HG02642 (cell line): Measurements from ENCODE around the gene ALOX12B.
A peak's percentile ranks its signal among the peaks of the same experiment; 100 is the strongest.
"Not testable (repeated sequence)": the region's sequence is repeated elsewhere in the genome, so short reads cannot be mapped to it uniquely, and the experiment has no call there.

Experiments
- ATAC-seq: cut with Tn5 transposase; IDR thresholded peaks from one replicate; pipeline ENCODE4 v1.9.1; 2021; ENCODE audit warnings: mild to moderate bottlenecking; ENCODE audit not compliant: unreplicated experiment, poor library complexity

Gene ALOX12B

DNA sequence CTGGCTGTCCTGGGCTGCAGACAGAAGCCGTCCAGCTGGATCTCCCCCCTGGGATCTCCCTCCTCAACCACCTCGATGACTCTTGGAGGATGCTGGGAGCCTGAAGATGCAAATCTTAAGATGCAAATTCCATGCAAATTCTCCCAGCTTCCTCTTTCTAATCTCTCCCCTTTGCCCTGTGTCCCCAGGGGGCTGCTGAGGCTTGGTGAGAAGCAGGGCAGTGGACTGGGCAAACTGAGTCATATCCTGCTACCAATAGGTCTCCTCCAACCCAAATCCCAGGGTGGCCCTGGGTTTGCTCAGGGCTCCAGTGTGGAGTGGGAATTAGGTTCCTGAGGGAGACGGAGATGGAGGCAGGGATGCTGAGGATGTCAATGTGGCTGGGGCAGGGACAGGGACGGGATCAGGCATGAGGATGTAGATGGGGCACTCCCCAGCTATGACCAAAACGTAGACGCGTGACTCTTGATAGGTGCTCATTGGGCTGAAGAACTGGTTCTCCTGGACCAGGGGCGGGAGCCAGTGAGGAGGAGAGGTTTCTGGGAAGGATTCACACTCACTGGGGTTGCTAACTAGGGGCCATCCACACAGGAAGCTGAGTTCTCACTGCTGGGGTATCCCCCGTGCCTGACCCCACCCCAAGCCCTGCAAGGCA lies 3.6 kb upstream of the ALOX12B start:
- ATAC-seq: no peak

GRCh38 chr17:8089728-8090127 lies 2.2 kb upstream of the ALOX12B start:
- ATAC-seq: no peak

GRCh38 chr17:8087952-8088230 lies 375 bp upstream of the ALOX12B start:
- no peak for ATAC-seq

- ATAC-seq: no peak
Observed at GRCh38 chr17:8084250-8084649, 3.3 kb downstream of the ALOX12B start.

GRCh38 chr17:8082292-8082691 lies 5.2 kb downstream of the ALOX12B start:
- ATAC-seq: no peak

DNA sequence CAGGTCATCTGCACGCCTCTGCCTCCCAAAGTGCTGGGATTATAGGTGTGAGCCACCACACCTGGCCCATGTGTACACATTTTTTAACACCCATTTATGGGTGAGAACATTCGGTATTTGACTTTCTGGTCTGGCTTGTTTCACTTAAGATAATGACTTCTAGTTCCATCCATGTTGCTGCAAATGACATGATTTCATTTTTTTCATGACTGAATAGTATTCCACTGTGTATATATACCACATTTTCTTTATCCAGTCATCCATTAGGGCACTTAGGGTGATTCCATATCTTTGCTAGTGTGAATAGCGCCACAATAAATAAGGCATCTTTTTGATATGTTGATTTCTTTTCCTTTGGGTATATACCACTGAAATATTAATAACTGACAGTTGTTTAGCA lies 5.6 kb downstream of the ALOX12B start:
- ATAC-seq: no peak

DNA sequence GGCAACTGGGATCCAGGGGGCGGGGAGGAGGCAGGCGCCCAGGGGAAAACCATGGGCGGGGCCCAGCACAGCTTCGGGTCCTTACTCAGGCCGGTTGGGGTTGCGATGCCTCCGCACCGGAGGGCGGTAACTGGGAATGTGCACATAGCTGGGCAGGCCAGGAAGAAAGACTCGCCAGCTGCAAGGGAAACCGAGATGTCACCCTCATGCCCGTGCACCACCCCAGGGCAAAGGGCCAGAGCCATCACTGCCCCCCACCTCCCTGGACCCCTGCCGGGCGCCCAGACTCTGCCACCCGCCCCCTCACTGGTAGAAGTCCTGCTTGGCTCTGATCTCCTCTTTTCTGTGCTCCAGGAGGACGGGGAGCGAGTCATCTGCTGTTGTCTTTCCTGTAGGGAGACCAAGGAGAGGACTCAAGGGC lies 6.7 kb downstream of the ALOX12B start:
- ATAC-seq: no peak

GRCh38 chr17:8080208-8080798 lies 7.2 kb downstream of the ALOX12B start:
- ATAC-seq: no peak

DNA sequence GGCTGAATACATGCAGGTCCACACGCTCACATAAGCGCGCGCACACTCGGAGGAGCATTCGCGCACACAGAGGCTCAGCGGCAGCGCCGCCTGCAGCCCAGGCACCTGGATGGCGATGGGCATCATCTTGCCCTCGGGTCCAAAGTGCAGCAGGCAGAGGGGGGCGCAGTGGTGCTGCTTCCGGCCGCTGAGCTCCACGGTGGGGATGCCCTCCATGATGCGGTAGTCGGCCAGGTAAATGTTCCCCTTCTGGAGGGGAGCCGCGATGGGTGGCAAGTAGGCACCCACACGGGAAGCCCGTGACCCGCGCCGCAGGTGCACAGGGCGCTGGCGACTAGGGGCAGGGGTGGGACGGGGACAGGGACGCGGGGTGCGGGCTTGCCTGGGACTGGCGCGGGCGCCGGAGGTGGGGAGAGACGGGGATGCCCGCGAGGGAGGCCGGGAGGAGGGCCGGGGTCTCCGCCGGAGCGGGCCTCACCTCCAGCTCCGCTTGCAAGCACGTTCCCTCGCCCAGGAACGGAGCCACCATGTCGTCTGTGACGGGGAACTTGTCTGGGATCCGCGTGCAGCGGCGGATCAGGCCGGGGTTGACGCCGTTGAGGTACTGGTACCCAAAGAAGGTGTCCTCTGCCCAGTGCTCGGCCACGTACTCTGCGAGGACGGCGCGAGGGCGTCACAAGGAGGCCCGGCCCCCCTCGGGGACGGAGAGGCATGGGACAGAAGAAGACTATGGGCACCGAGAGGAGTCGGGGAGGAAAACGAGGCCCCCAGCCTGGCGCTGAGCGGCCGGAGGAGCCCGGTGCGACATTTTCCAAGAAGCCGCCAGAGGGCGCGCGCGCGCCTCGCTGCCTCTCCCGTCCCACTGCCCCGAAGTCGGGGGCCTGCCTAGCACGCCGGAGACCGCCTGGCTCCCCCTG lies 8.0 kb downstream of the ALOX12B start:
- ATAC-seq: peak; percentile 74

DNA sequence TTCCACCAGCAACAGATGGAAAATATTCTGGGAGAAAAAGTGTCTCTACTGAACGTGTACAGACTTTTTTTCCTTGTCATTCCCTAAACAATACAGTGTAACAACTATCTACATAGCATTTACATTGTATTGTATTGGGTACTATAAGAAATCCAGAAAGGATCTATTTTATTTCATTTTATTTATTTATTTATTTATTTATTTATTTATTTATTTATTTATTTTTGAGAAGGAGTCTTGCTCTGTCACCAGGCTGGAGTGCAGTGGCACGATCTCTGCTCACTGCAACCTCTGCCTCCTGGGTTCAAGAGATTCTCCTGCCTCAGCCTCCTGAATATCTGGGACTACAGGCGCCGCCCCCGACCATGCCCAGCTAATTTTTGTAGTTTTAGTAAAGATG lies 9.6 kb downstream of the ALOX12B start:
- ATAC-seq: not testable (repeated sequence)

DNA sequence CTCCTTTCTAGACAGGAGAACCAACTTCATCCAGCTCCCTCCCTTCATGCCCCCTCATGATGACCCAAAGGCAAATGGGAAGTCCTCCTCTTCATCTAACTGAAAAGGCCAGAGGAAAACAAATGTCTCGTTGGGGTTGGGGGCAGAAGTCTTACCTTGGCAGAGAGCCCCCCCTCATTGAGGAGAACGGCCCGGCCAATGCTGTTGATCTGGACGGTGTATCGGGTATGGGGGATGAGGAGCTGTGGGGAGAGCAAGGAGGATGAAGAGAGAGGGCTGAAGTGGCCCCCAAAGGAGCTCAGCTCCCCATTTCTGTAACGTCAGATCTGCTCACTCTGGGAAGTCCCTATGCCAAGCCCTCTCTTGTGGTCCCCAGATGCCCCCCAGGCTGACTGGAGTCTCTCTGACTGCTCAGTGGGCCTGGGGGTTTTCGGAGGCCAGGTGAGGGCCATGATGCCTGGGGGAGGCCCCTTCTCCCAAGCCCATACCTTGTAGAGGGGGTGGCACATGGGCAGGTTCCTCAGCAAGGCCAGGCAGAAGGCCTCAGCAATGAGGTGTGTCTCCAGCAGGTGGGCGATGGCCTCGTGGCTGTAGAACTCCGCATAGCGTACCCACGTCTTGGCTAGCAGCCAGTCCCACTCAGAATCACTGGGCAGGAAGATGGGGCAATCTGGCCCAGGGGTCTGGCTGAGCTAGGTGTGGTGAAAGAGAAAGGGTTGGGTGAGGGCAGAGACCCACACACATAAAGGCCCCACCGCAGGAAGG lies 10.8 kb downstream of the ALOX12B start:
- ATAC-seq: no peak

GRCh38 chr17:8075574-8076342 lies 11.8 kb downstream of the ALOX12B start:
- ATAC-seq: no peak

DNA sequence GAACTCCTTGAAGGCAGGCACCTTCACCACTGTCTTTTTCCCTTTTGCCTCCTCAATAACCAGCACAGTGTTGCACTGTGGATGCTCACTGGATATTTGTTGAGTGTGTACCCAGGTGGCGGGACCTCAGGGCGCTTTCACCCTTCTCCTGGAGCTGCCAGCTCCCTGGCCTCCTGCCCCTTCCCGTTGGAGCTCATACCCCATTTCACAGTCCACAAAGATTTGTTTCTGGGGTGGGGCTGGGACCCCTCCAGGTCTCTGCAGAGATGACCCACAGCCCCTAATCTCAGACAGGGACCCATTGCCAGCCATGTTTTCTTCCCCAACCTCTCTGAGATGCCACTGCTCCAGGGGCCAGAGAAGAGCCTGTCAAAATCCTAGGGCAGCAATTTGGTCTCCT lies 12.4 kb downstream of the ALOX12B start:
- no peak for ATAC-seq

DNA sequence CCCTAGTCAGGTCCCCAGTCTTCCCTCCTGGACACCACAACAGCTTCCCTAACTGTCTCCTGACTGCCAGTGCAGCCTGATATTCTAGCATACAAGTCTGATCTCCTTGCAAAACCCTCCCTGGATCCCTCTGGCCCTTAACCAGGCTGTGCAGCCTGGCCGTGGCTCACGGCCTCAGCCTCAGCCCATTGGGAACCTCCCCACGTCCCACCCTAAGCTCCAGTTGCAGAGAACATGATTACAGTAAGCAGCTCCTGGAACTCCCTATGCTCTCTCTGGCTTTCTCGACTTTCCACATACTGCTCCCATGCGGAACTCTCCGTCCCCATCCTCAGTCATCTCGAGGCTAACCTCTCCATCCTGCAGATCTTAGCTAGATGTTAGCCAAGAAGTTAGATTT lies 13.0 kb downstream of the ALOX12B start:
- no peak for ATAC-seq

- ATAC-seq: peak; percentile 53
Observed at GRCh38 chr17:8073627-8074484, 13.7 kb downstream of the ALOX12B start.

DNA sequence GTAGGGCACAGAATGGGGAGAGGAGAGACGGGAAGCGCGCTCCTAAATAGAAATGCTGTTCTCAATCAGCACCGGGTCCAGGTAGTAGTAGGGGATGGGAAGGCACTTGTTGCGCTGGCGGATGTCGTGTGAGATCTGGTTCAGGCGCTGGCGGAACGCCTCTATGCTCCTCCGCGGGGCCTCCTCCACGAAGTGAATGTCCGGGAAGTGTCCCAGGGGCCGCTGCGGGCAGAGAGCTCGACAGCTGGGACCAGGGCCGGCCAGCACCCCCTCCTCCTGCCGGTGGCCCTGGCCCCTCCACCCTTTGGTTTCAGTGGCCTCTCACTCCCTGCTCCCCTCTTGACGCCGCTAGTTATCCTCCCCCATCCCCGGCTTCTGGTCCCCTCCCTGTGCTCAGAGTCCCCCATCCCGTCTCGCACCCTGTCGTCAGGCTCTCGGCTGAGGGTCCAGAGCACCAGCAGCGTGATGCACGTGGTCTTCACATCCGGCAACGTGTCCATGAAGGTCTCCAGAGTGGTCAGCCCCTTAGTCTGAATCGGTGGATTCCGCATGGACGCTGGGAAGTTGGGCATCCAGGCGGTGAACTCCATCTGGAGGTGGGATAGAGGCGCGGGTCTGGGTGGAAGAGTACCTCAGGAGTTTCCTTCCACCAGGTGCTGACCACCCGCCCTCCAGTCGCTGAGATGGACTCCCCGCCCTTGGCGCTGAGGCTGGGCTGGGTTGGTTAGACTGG lies 14.6 kb downstream of the ALOX12B start:
- ATAC-seq: no peak

DNA sequence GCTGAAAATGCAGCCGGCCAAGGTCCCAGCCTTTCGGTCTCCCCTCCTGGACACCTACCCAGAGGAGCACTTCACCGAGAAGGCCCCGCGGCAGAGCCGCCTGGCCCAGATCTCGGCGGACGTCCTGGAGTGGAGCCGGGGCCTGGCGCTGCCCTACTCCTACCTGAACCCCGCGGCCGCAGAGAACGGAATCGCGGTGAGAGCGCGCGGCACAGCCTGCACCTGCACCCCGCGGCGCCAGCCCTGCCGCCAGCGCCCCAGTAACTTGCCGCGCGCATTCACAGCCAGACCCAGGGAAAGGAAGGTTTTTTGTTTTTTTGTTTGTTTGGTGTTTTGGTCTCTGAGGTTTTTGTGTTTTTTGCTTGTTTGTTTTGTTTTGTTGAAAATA lies 15.2 kb downstream of the ALOX12B start:
- no peak for ATAC-seq

DNA sequence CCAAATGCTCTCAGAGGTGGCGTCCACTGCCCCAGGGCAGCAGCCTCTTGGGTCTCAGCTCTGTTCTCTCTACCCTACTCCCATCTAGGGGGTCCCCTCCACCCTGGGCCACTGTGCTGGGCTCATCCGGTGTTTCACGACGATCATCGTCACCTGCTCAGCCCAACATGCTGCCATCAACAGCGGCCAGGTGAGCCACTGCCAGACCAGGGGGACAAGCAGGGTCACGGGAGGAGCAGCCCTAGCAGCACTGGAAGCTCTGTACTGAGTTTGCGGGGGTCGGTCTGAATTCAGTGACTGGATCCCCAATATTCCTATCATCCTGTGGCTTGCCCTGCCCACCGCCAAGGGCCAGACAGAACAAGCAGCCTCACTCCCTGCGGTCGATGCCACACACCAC lies 16.0 kb downstream of the ALOX12B start:
- no peak for ATAC-seq

DNA sequence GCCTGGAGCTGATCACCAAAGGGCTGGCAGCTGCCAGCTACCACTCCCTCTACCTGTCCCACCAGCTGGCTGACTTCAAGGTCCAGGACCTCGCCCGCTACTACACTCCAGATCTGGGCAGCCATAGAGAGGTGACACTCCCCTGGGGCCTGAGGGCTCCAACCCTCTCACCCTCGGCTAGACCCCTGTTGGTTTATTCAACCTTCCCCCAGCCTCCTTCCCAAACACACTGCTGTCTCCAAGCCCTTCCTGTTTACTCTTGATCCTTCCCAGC lies 18.0 kb downstream of the ALOX12B start:
- ATAC-seq: no peak
